GM19397 (cell line): ENCODE measurements around the gene CFAP61.

Source experiments
- ATAC-seq: cut with Tn5 transposase; IDR thresholded peaks from one replicate; pipeline ENCODE4 v1.9.1; 2021; ENCODE audit warnings: mild to moderate bottlenecking, moderate library complexity; ENCODE audit not compliant: unreplicated experiment

CFAP61 gene

GRCh38 chr20:20386192-20386591 is 333.9 kb downstream of the CFAP61 start:
- ATAC-seq: no peak

GRCh38 chr20:20390393-20390792 is 338.1 kb downstream of the CFAP61 start:
- no peak for ATAC-seq

- ATAC-seq: no peak
Observed at GRCh38 chr20:20391115-20391514, 338.8 kb downstream of the CFAP61 start.

- no peak for ATAC-seq
Observed at GRCh38 chr20:20391766-20392165, 339.4 kb downstream of the CFAP61 start.

GRCh38 chr20:20393207-20394120 is 341.1 kb downstream of the CFAP61 start:
- no peak for ATAC-seq

- ATAC-seq: no peak
Observed at GRCh38 chr20:20395087-20395486, 342.8 kb downstream of the CFAP61 start.

- ATAC-seq: no peak
Observed at GRCh38 chr20:20395903-20396568, 343.7 kb downstream of the CFAP61 start.

GRCh38 chr20:20396794-20397193 is 344.5 kb downstream of the CFAP61 start:
- ATAC-seq: no peak

GRCh38 chr20:20398123-20398522 is 345.8 kb downstream of the CFAP61 start:
- ATAC-seq: no peak

GRCh38 chr20:20399531-20400500 is 347.5 kb downstream of the CFAP61 start:
- ATAC-seq: no peak

GRCh38 chr20:20401991-20402390 is 349.7 kb downstream of the CFAP61 start:
- no peak for ATAC-seq

- ATAC-seq: no peak
Observed at GRCh38 chr20:20404633-20405032, 352.3 kb downstream of the CFAP61 start.

- ATAC-seq: no peak
Observed at GRCh38 chr20:20405623-20406022, 353.3 kb downstream of the CFAP61 start.

GRCh38 chr20:20406306-20406705 is 354.0 kb downstream of the CFAP61 start:
- ATAC-seq: no peak

- no peak for ATAC-seq
Observed at GRCh38 chr20:20407891-20408805, 355.8 kb downstream of the CFAP61 start.

GRCh38 chr20:20409331-20409730 is 357.0 kb downstream of the CFAP61 start:
- no peak for ATAC-seq
